GM12872 (cell line): Measurements from ENCODE around the gene NR4A3.

Source experiments
- CTCF ChIP-seq: IDR thresholded peaks from 3 replicates; pipeline ENCODE4 v1.5.1; 2011; ENCODE audit warnings: low read depth, mild to moderate bottlenecking, low read length, moderate library complexity; ENCODE audit not compliant: insufficient read depth

NR4A3 gene

GRCh38 chr9:99823681-99824377 is 2.1 kb downstream of the NR4A3 start:
- TF ChIP-seq CTCF = no peak

DNA sequence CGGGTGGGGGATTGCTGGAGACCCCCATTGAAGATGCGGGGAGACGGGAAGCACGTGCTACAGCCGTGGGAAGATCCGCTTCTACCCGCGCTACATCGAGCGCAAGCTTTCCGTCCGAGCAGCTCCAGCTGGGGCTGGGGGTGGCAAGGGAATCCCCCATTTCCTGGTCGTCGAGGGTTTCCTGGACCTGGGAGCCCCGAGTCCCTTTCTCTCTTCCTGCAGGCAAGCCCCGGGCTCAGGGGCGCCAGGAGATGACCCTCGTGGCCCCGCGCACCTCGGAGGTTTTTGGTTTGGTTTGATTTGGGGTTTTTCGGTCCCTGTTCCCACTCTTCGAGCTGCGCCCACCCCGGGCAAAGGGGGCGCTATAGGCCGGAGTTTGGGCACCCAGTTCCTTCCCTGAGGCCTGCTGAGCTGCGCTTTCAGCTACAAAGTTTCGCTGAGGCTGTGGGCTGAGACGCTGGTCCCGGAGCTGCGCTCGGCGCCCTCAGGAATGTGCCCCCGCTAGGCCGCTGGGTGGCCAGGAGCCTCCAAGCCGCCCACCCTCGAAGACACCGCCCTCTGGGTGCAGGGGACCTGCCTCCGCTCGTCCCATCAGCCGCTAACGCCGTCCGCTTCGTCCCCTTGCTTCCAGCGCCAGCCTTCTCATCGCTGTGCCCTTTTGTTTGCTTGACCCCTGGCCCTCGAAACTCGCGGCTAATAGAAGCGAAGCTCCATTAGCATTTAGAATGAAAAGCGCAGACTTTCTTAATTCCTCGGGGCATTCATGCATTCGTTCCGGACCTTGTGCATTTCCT is 2.9 kb downstream of the NR4A3 start:
- peak; percentile 80 for TF ChIP-seq CTCF

GRCh38 chr9:99825172-99826046 is 3.7 kb downstream of the NR4A3 start:
- TF ChIP-seq CTCF = no peak

GRCh38 chr9:99826579-99826978 is 4.9 kb downstream of the NR4A3 start:
- no peak for TF ChIP-seq CTCF

- TF ChIP-seq CTCF = no peak
Measured at GRCh38 chr9:99827244-99827643, 5.6 kb downstream of the NR4A3 start.

- TF ChIP-seq CTCF = no peak
Measured at GRCh38 chr9:99828054-99828416, 6.3 kb downstream of the NR4A3 start.
